Measurements from ENCODE around the gene YWHAG.

GRCh38 chr7:76281006-76281705, 77.6 kb downstream of the YWHAG start:
- no peak for TF ChIP-seq CTCF (IDR thresholded peaks at IDR 0.05)
- no peak for TF ChIP-seq POLR2A (IDR thresholded peaks at IDR 0.05)
